Transverse colon (tissue), 4 donors: ENCODE results near the gene CELA3B.

Source experiments
- CTCF ChIP-seq, 5 experiments: fragments of 200-600 bp in 3 of 5; fragments of 450-650 bp in 2 of 5; sonication (generic) in 3 of 5; IDR thresholded peaks; 1 replicate in 2 of 5; 2 replicates in 3 of 5; pipeline ENCODE4 v1.5.1; 2016 to 2017; ENCODE audit warnings: antibody characterized with exemption in 5 of 5, inconsistent platforms in 3 of 5, mild to moderate bottlenecking in 2 of 5, moderate library complexity in 1 of 5
- POLR2A ChIP-seq: fragments of 450-650 bp; IDR thresholded peaks from one replicate; pipeline ENCODE4 v1.6.1; 2016; ENCODE audit warnings: antibody characterized with exemption, mild to moderate bottlenecking, moderate library complexity
- POLR2AphosphoS5 ChIP-seq, 3 donors: sonication (generic); formaldehyde crosslinking; IDR thresholded peaks; one replicate each; pipeline ENCODE4 v1.6.1; 2016; ENCODE audit warnings: antibody characterized with exemption in 3 of 3

- TF ChIP-seq POLR2AphosphoS5 (IDR thresholded peaks at IDR 0.05): peak in 1 of 3 donors; percentile 43
- no peak for TF ChIP-seq CTCF (IDR thresholded peaks at IDR 0.05)
- TF ChIP-seq POLR2A: no peak
Measured at GRCh38 chr1:21937034-21937371, 39.8 kb upstream of the CELA3B start, which contains the start of gene HSPG2.
